ENCODE measurements around the gene RNF34.

DNA sequence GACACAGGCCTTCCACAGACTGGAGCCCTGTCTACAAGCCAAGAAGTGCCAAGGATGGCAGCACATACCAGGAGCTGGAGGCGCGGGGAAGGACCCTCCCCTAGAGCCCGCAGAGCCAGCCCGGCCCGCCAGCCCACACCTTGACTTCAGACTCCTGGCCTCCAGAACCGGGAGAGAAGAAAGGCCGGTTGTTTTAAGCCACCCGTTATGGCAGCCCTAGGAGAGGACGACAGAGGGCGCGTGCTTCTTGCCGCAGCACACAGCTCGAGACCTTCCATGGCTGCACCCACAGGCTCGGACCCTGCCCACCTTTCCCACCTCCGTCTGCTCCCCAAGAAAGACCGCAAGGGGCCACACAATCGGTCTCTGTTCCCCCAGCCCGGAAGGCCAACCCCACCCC, 53.7 kb downstream of the RNF34 start:
- TF ChIP-seq SRSF1 (optimal IDR thresholded peaks at IDR 0.05; ENCODE audit: low read depth, low read length) (no peak), ZNF441 (CRISPR knock-in tag; IDR thresholded peaks at IDR 0.05; ENCODE audit: borderline replicate concordance) (no peak), IRF2 (CRISPR knock-in tag; IDR thresholded peaks at IDR 0.05) (no peak), YY1 (IDR thresholded peaks at IDR 0.05; ENCODE audit: insufficient read depth, insufficient replicate concordance, low read depth, low read length) (no peak)
- TF ChIP-seq, protein P1, sequence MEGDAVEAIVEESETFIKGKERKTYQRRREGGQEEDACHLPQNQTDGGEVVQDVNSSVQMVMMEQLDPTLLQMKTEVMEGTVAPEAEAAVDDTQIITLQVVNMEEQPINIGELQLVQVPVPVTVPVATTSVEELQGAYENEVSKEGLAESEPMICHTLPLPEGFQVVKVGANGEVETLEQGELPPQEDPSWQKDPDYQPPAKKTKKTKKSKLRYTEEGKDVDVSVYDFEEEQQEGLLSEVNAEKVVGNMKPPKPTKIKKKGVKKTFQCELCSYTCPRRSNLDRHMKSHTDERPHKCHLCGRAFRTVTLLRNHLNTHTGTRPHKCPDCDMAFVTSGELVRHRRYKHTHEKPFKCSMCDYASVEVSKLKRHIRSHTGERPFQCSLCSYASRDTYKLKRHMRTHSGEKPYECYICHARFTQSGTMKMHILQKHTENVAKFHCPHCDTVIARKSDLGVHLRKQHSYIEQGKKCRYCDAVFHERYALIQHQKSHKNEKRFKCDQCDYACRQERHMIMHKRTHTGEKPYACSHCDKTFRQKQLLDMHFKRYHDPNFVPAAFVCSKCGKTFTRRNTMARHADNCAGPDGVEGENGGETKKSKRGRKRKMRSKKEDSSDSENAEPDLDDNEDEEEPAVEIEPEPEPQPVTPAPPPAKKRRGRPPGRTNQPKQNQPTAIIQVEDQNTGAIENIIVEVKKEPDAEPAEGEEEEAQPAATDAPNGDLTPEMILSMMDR (CRISPR knock-in tag; IDR thresholded peaks at IDR 0.05), result no peak
- TF ChIP-seq, protein P2, sequence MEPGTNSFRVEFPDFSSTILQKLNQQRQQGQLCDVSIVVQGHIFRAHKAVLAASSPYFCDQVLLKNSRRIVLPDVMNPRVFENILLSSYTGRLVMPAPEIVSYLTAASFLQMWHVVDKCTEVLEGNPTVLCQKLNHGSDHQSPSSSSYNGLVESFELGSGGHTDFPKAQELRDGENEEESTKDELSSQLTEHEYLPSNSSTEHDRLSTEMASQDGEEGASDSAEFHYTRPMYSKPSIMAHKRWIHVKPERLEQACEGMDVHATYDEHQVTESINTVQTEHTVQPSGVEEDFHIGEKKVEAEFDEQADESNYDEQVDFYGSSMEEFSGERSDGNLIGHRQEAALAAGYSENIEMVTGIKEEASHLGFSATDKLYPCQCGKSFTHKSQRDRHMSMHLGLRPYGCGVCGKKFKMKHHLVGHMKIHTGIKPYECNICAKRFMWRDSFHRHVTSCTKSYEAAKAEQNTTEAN (CRISPR knock-in tag; conservative IDR thresholded peaks at IDR 0.05), result no peak
